ENCODE results near the gene MTLN.

GRCh38 chr2:110220190-110220564, 7.8 kb upstream of the MTLN start:
- TF ChIP-seq CTCF (conservative IDR thresholded peaks at IDR 0.05 in 1 of 2, IDR thresholded peaks at IDR 0.05 in 1 of 2; ENCODE audit: low read depth in 1 of 2, low read length in 2 of 2) (no peak), EZH2 (IDR thresholded peaks at IDR 0.05; ENCODE audit: low read length, missing control alignments) (no peak)

Data from fibroblast of lung (primary cell).